GM10266 (cell line): ENCODE results near the gene KCNG1.

Experiments
- DNase-seq: peaks from one replicate; pipeline ENCODE4 v3.0.0; 2012; ENCODE audit errors: extremely low spot score
- CTCF ChIP-seq: IDR thresholded peaks from 2 replicates; pipeline ENCODE4 v1.5.1; 2012; ENCODE audit warnings: mild to moderate bottlenecking, low read depth; ENCODE audit not compliant: control insufficient read depth, insufficient read depth; ENCODE audit errors: missing control alignments

The KCNG1 gene

GRCh38 chr20:50977066-50978021 lies 45.6 kb downstream of the KCNG1 start:
- TF ChIP-seq CTCF: no peak
- no peak for DNase-seq

DNA sequence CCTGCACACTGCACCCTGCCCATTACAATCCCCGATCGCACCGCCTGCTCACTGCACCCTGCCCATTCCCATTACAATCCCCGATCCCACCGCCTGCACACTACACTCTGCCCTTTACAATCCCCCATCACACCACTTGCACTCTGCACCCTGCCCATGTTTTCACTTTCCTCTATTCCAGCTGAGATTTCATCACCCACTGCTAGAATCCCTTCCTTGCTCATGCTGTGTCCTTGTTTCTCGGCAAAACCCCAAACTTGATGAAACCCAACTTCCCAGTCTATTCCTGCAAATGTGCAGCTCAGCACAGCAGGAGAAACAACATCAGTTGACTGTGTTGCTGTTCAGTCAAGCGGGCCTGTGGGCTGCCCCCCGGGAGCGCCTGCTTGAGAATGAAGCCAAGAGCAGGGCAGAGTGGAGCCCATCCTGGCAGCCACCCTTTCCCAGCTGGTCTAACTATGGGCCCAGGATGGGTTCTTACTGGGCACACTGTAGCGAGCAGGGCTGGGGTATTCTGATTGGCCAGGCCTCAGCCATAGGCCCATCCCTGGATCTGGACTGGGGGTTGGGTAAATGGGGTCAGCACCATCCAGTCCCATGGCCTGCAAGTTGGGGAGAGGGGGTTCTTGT lies 47.1 kb downstream of the KCNG1 start:
- no peak for TF ChIP-seq CTCF
- DNase-seq: no peak

GRCh38 chr20:50969912-50970311 lies 53.0 kb downstream of the KCNG1 start:
- no peak for DNase-seq

DNA sequence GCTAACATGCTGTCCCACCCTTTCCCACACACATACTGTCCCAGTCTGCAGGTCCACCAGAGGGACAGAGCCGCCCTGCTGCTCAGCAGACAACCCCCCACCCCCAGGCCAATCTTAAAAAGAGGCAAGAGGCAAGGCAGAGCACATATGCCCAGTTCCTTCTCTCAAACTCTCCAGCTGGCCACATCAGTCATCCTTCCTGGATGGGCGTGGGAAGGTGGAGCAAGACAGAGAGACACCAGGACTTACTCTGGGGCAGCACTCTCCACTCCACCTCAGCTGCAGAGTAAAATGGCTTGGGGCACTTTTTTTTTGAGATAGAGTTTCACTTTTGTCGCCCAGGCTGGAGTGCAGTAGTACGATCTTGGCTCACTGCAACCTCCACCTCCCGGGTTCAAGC lies 53.5 kb downstream of the KCNG1 start:
- TF ChIP-seq CTCF: no peak
- no peak for DNase-seq

More at GRCh38 chr20:50969912-50970311, 53.0 kb downstream of the KCNG1 start:
- no peak for TF ChIP-seq CTCF

DNA sequence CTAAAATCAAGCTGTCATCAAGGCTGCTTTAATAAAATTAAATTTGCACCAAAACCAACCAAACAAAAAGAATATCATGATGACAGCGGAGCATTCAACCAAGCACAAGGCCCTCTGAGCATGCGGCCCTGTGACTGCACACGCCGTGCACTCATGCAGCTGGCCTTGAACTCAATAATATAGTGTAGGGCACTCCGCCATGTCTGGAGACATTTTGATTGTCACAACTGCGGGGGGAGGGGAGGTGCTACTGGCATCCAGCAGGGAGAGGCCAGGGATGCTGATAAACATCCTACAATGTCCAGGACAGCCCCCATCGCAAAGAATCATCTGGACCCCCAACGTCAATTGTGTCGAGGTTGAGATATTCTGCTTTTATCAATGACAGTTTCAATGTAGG lies 54.6 kb downstream of the KCNG1 start:
- DNase-seq: no peak
- TF ChIP-seq CTCF: no peak

DNA sequence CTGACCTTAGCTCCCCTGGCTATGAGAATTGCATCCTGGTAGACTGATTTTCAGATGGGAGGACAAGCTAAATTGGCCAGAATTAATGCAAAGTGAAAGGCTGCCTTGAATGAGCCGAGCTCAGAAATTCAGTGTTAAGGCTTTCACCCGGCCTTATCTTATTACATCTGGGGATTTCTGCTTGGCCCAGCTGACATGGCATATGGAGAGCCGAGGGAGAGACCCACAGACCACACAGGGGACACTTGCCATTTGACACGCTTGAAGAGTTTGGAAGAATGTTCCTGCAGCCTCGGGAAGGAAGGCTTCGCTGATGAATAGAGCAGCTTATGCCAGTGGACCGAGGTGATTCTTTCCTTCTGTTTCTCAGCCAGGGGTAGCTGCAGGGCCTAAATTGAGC lies 55.3 kb downstream of the KCNG1 start:
- DNase-seq: no peak
- TF ChIP-seq CTCF: no peak
